Motor neuron (in vitro differentiated cells): Measurements from ENCODE around the gene TAS2R40. TPM values are rescaled to one million over a fixed set of nuclear protein-coding genes. Genes with fewer than 3 reads are reported as not detected.

Source experiments
- ATAC-seq, 8 experiments: fragments of 200-7000 bp; cut with Tn5 transposase; replicated peaks in 6 of 8; 2 replicates each; pipeline ENCODE4 v1.8.0; 2021; ENCODE audit warnings: mild to moderate bottlenecking in 8 of 8, moderate library complexity in 8 of 8
- H3K27ac ChIP-seq, 2 donors: fragments of 250-450 bp; sonication (Bioruptor Pico); 2 replicates each; pipeline ENCODE4 v1.9.0; 2021; ENCODE audit warnings: antibody characterized with exemption in 2 of 2, mild to moderate bottlenecking in 2 of 2, moderate library complexity in 1 of 2
- H3K4me1 ChIP-seq, 2 donors: fragments of 250-450 bp; sonication (Bioruptor Pico); replicated peaks in 1 of 2; 2 replicates each; pipeline ENCODE4 v1.6.1; 2021; ENCODE audit warnings: antibody characterized with exemption in 2 of 2, mild to moderate bottlenecking in 2 of 2, moderate library complexity in 1 of 2
- H3K4me3 ChIP-seq, 5 donors: fragments of 250-450 bp; sonication (Bioruptor Pico); 2 replicates each; pipeline ENCODE4 v1.9.0; 2021; ENCODE audit warnings: antibody characterized with exemption in 5 of 5, mild to moderate bottlenecking in 5 of 5, moderate library complexity in 4 of 5
- WGBS, 10 experiments: fragments of 450-650 bp; shearing (Covaris generic); methylation state at CpG; one replicate each; pipeline ENCODE4 v1.0.0; 2022; 5-methylcytosine and 5-hydroxymethylcytosine counted together
- in situ Hi-C, 9 experiments: fragments of 400-800 bp; cut with MboI; loops; one replicate each; pipeline ENCODE4 v1.15.0; 2021; ENCODE audit warnings: low sequenced_read_pairs in 9 of 9, low pct_unique_long_range_greater_than_20kb in 2 of 9; ENCODE audit not compliant: unreplicated experiment in 9 of 9
- total RNA-seq, 8 experiments: library from RNA; unstranded; fragments of 300-600 nt; gene quantifications; 2 replicates each; pipeline versions ENCODE4 v1.2.3 to v1.2.4, GENCODE V29; 2022

Gene TAS2R40
- total RNA-seq, 8 experiments from 2014 or later, result 0.27 to 0.76 (median 0.57) TPM; not detected in 4

DNA sequence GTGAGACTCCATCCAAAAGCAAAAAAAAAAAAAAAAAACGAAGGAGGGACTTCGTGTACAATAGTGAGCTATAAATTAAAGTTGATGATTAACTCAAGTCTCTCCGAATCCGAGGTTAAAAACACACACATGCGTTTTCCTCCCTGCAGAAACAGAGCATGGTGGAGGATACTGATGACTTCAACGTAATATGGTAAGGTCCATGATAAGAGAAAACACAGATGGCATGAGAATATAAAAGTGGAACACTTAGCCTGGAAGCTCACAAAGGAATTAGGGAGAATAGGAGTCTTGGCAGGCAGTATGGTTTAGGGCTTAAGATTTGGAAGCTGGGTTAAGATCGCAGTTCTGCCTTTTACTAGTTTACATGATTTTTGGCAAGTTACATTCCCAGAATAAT, 21.3 kb downstream of the TAS2R40 start:
- in situ Hi-C loops, result loop anchor here in 2 of 9 experiments (25.0 kb wide), 1 partner anchor 169 kb away; the partner anchor contains the start of gene EPHA1 (in 2 of the 2)
- no peak overlapping the region for H3K27ac ChIP-seq
- ATAC-seq, result peak in 4 of 8 experiments; percentile 16 to 37 (median 25)
- WGBS, 10 experiments, result 14 to 92% (median 43%) methylated on average over 3 to 7 of the region's 7 CpGs; no CpG with 5 or more reads in 2 of the 10 experiments
- peaks cover 16 to 18% of the 10 kb centered on the region in 2 donors for H3K4me1 ChIP-seq
- no peak overlapping the region for H3K4me3 ChIP-seq

DNA sequence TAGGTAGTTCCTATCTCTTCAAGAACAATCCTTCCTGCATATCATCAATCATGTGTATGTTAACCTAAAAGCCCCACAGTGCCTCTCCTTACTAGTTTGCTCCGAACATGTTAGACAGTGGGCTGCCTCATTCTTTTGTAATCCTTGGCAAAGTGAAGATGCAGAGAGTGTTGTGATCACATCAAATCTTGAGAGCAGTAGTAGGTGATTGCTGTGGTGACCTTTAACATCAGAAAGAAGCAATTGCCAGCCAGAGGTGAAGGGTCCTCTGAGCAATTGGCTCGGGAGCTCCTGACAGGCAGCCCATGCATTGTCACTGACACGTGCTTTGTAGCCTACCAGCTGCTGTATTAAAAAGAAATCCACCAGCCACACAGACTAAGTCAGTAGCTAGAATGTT, 21.8 kb downstream of the TAS2R40 start:
- Histone ChIP-seq H3K27ac (no peak overlapping the region), H3K4me3 (no peak overlapping the region), H3K4me1 (peaks cover 16 to 18% of the 10 kb centered on the region in 2 donors)
- in situ Hi-C loops, result loop anchor here in 2 of 9 experiments (25.0 kb wide), 1 partner anchor 169 kb away; the partner anchor contains the start of gene EPHA1 (in 2 of the 2)
- WGBS, 10 experiments, result 0 to 62% (median 6%) methylated on average over 1 to 3 of the region's 3 CpGs; no CpG with 5 or more reads in 2 of the 10 experiments
- peak in 5 of 8 experiments; percentile 61 to 83 (median 77) for ATAC-seq

DNA sequence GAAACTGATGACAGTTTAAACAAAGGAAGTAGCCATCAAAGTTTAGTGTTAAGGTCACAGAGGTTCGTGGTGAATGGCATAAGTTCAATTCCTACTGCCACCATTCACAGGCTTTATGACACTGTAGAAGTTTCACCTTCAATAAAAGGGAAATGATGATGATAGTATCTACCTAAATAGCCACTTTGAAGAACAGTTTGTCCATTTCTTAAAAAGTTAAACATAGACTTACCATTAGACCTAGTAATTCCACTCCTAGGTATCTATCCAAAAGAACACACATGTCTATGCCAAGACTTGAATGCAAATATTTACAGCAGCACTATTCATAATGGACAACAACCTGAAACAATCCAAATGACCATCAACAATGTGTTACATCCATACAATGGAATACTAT, 22.5 kb downstream of the TAS2R40 start:
- Histone ChIP-seq H3K4me1 (peaks cover 16 to 18% of the 10 kb centered on the region in 2 donors), H3K4me3 (no peak overlapping the region), H3K27ac (no peak overlapping the region)
- ATAC-seq, result no peak
- 0 to 60% (median 18%) methylated on average over 1 of the region's 1 CpG; no CpG with 5 or more reads in 6 of the 10 experiments for WGBS, 10 experiments
- in situ Hi-C loops, result loop anchor here in 2 of 9 experiments (25.0 kb wide), 1 partner anchor 168 kb away; the partner anchor contains the start of gene EPHA1 (in 2 of the 2)

DNA sequence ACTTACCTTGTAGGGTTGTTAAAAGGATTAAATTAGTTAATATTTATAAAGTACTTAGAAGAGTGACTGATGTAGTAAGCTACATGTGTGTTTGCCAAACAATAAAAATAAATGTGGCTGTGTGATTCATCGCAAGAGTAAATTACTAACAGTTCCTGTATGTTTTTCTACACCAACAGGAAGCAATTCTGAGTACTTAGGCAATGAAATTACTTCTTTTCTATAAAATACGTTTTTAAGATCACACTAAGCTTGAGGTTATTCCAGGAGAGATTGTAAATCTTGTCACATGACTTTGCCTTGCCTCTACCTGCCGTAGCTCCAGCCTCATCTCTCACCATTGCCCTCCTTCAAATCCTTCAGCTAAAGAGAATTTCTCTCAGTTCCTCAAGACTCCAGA, 23.3 kb downstream of the TAS2R40 start:
- no peak for ATAC-seq
- Histone ChIP-seq H3K4me1 (peaks cover 16 to 18% of the 10 kb centered on the region in 2 donors), H3K27ac (no peak overlapping the region), H3K4me3 (no peak overlapping the region)
- in situ Hi-C loops, result loop anchor here in 2 of 9 experiments (25.0 kb wide), 1 partner anchor 167 kb away; the partner anchor contains the start of gene EPHA1 (in 2 of the 2)
- 13 to 100% (median 79%) methylated on average over 1 to 3 of the region's 3 CpGs for WGBS, 10 experiments

- in situ Hi-C loops, result loop anchor here in 2 of 9 experiments (25.0 kb wide), 1 partner anchor 165 kb away; the partner anchor contains the start of gene EPHA1 (in 2 of the 2)
- Histone ChIP-seq H3K4me1 (peaks cover 13 to 15% of the 10 kb centered on the region in 2 donors), H3K27ac (no peak overlapping the region), H3K4me3 (no peak overlapping the region)
- ATAC-seq, result no peak
- WGBS, 10 experiments, result 30 to 100% (median 57%) methylated on average over 1 of the region's 1 CpG; no CpG with 5 or more reads in 3 of the 10 experiments
Observed at GRCh38 chr7:143247372-143247771, 25.5 kb downstream of the TAS2R40 start.

- 11 to 100% (median 73%) methylated on average over 1 to 2 of the region's 2 CpGs; no CpG with 5 or more reads in 4 of the 10 experiments for WGBS, 10 experiments
- in situ Hi-C loops, result loop anchor here in 2 of 9 experiments (25.0 kb wide), 1 partner anchor 163 kb away; the partner anchor contains the start of gene EPHA1 (in 2 of the 2)
- peak in 2 of 8 experiments; percentile 99 for ATAC-seq
Observed at GRCh38 chr7:143248761-143249354, 27.0 kb downstream of the TAS2R40 start.

DNA sequence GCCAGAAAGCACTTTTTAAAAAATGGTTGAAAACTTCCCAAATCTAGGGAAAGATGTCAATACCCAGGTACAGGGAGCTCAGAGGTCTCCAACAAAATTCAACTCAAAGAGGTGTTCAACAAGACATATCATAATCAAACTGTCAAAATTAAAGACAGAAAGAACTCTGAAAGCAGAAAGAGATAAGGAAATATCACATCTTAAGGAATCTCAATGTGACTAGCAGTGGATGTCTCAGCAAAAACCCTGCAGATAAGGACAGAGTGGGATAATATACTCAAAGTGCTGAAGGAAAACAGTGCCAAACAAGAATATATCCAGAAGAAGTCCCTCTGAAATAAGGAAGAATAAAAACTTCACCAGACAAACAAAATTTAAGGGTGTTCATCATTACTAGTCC, 28.4 kb downstream of the TAS2R40 start:
- in situ Hi-C loops, result no loop called here
- no peak overlapping the region for H3K27ac ChIP-seq
- ATAC-seq, result no peak
- H3K4me1 ChIP-seq, result no peaks in the 10 kb centered on the region
- H3K4me3 ChIP-seq, result no peak overlapping the region

More at GRCh38 chr7:143248761-143249354, 27.0 kb downstream of the TAS2R40 start:
- peaks cover 3 to 5% of the 10 kb centered on the region in 2 donors for H3K4me1 ChIP-seq
- no peak overlapping the region for H3K27ac ChIP-seq
- H3K4me3 ChIP-seq, result no peak overlapping the region

GRCh38 chr7:143250822-143251221, 29.0 kb downstream of the TAS2R40 start:
- no peaks in the 10 kb centered on the region for H3K4me1 ChIP-seq
- no peak for ATAC-seq
- in situ Hi-C loops, result no loop called here
- H3K4me3 ChIP-seq, result no peak overlapping the region
- H3K27ac ChIP-seq, result no peak overlapping the region
- 62 to 100% (median 89%) methylated on average over 1 of the region's 1 CpG; no CpG with 5 or more reads in 1 of the 10 experiments for WGBS, 10 experiments

DNA sequence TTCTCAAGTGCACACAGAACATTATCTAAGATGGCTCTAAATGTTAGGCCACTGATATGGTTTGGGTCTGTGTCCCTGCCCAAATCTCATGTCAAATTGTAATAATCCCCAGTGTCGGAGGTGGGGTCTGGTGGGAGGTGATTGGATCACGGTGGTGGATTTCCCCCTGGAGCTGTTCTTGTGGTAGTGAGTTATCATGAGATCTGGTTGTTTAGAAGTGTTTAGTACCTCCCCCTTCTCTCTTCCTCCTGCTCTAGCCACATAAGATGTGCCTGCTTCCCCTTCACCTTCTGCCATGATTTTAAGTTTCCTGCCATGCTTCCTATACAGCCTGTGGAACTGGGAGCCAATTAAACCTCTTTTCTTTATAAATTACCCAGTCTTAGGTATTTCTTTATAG, 30.2 kb downstream of the TAS2R40 start:
- WGBS, 10 experiments, result 83 to 100% (median 97%) methylated on average over 1 to 2 of the region's 2 CpGs; no CpG with 5 or more reads in 6 of the 10 experiments
- Histone ChIP-seq H3K27ac (no peak overlapping the region), H3K4me1 (no peaks in the 10 kb centered on the region), H3K4me3 (no peak overlapping the region)
- ATAC-seq, result no peak
- in situ Hi-C loops, result no loop called here

DNA sequence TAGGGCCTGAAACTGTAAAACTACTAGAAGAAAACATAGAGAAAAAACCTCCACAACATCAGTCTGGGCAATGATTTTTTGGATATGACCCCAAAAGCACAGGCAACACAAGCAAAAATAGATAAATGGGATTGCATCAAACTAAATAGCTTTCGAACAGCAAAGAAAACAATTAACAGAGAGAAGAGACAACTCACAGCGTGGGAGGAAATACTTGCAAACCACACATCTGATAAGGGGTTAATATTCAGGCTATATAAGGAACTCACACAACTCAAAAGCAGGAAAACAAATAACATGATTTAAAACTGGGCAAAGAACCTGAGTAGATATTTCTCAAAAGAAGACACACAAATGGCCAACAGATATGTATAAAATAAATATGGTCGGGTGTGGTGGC, 33.7 kb downstream of the TAS2R40 start:
- in situ Hi-C loops, result no loop called here
- ATAC-seq, result no peak
- Histone ChIP-seq H3K4me1 (no peaks in the 10 kb centered on the region), H3K4me3 (no peak overlapping the region), H3K27ac (no peak overlapping the region)
- 41 to 100% (median 89%) methylated on average over 1 to 3 of the region's 3 CpGs; no CpG with 5 or more reads in 2 of the 10 experiments for WGBS, 10 experiments

GRCh38 chr7:143256325-143256724, 34.5 kb downstream of the TAS2R40 start:
- no peak overlapping the region for H3K27ac ChIP-seq
- no peak for ATAC-seq
- in situ Hi-C loops, result no loop called here
- H3K4me3 ChIP-seq, result no peak overlapping the region
- WGBS, 10 experiments, result 50 to 100% (median 89%) methylated on average over 1 to 3 of the region's 3 CpGs; no CpG with 5 or more reads in 4 of the 10 experiments
- H3K4me1 ChIP-seq, result no peaks in the 10 kb centered on the region

DNA sequence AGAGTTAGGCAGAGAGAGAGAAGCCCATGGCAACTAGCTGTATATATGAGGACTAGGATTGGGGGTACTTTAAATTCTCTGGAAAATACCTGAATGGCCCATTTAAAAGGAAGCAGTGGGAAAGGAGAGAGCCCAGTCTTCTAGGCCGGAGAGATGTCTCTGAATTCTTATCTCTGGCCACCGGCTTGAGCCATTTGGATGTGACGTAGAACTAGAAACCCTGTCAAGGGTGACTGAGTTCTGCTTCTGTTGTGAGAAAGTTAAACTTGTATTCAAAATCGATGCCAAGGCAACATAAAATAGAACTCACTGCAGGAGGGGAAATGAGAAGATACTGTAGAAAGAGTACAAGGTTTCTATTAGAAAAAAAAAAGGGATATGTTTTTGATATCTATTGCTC, 35.1 kb downstream of the TAS2R40 start:
- in situ Hi-C loops, result no loop called here
- Histone ChIP-seq H3K4me1 (no peaks in the 10 kb centered on the region), H3K27ac (no peak overlapping the region), H3K4me3 (no peak overlapping the region)
- no peak for ATAC-seq
- WGBS, 10 experiments, result 50 to 100% (median 86%) methylated on average over 1 to 4 of the region's 4 CpGs

DNA sequence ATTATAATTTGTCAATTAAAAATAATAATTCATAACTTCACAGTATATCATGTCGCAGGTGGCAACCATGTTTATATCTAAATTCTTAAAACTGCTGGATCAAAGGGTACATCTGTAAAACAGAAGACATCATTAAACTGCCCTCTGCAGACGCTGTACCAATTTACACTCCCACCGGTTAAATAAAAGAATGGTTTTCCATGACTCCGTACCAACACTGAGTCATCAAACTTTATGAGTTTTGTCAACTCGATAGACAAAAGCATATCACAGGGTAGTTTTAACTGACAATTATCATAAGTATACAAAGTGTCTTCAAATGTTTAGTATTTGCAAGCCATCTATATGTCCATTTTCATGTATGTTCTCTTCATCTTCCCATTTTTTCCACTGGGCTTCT, 35.7 kb downstream of the TAS2R40 start:
- WGBS, 10 experiments, result 3 to 86% (median 75%) methylated on average over 2 to 5 of the region's 5 CpGs; no CpG with 5 or more reads in 1 of the 10 experiments
- ATAC-seq, result no peak
- in situ Hi-C loops, result no loop called here
- H3K27ac ChIP-seq, result no peak overlapping the region
- H3K4me1 ChIP-seq, result no peaks in the 10 kb centered on the region
- no peak overlapping the region for H3K4me3 ChIP-seq
